HUDEP-2 (cell line): Measurements from ENCODE around the gene FAM209B.
"Not testable (repeated sequence)": the region's sequence is repeated elsewhere in the genome, so short reads cannot be mapped to it uniquely, and the experiment has no call there.

Source experiments
- DNase-seq, 76 experiments: peaks; one replicate each; lab custom pipeline; 2025; ENCODE audit not compliant: unreplicated experiment in 76 of 76; lab: John Stamatoyannopoulos, UW

FAM209B gene, protein sequence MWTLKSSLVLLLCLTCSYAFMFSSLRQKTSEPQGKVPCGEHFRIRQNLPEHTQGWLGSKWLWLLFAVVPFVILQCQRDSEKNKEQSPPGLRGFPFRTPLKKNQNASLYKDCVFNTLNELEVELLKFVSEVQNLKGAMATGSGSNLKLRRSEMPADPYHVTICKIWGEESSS

GRCh38 chr20:56532946-56533345 lies at the start of gene FAM209B:
Gene FAM209B, plus strand, starts transcription at chr20:56533246. Its CDS starts 96 bp downstream, at chr20:56533342.
- not testable (repeated sequence) for DNase-seq

GRCh38 chr20:56483970-56484369 lies 49.1 kb upstream of the FAM209B start:
- no peak for DNase-seq

DNA sequence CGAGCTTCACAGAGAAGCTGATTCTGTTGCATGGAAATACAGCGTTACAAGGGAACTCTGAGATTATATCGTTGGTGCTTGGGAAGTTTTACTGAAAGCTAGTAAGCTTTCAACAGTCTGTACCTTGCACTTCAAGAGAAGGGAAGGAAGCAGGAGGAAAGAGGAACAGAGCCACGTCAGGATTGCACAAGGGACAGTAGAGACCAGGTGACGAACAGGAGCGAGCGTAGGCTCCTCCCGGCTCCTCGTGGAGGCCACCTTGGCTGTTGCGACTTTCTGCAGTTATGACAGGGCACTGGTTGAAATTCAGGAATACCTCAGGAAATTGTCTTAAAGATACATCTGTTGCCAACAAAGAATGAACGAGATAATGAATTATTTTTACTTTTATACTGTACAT lies 45.8 kb upstream of the FAM209B start:
- no peak for DNase-seq

DNA sequence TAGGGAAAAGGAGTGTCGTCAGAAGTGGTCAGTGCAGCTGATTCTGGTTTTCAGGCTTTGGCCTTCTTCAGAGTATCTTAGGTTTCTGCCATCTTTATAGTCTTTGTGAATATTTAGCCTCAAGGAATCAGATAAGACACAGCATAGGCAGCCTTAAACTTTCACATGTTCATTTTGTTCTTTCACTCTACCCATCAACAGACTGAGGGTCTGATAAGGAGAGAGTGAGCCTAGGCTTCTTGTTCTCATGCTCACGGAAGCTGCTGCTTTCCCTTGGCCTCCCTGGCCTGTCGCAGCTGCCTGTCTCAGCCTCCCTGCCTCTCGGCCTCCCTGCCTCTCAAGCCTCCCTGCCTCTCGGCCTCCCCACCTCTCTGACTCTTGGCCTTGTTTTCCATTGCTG lies 44.5 kb upstream of the FAM209B start:
- DNase-seq: peak in 4 of 76 experiments; percentile 4 to 24 (median 7)

DNA sequence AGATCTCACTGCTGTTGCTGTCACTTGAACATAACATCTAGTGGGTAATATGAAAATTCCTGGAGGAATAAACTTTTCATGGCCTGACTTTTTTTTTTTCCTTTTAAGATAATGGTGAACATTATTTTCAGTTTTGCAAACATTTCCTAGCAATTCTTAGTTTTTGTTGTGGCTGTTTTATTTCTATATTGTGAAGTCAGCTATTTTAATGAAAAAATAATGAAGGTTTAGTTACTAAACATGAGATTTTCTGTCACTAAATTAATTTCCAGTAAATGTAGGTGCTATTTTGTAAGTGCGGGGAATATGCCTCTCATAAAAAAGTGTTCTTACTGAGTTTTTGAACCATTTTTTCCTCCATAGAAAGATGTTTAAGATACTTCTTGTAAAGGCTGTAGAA lies 31.9 kb upstream of the FAM209B start:
- DNase-seq: no peak

- DNase-seq: no peak
These were observed 29.1 kb upstream of the FAM209B start for GRCh38 chr20:56503916-56504315.

DNA sequence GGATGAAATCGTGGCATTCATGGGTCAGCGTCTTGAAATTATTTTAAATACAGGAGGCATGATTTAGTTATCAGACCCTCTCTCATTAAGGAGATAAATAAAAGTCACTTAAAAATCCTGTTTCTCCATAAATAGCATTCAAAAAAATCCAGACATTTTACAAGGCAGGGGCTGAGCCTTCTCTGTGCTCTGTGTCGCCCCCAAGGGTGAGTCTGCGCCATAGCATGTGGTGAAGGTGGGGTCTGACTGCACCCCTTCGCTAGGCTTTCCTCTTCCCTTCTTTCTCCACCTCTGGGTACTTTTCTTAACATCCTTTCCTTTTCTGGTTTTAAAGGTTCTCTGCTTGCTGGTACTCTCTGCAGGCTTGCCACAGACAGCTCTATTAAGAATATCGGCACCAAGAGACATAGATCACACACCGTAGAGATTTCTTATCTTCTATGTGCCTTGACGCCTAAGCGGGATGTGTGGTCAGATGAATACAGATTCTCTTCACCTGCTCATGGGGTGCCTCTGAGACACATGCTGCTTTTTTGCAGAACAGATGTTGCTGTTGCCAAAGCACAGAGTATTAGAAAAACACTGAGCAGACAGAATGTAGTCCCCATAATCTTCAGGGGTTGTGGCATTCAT lies 28.6 kb upstream of the FAM209B start:
- peak in 2 of 76 experiments; percentile 2 to 6 for DNase-seq

- DNase-seq: no peak
These were observed 26.9 kb upstream of the FAM209B start for GRCh38 chr20:56506103-56506502.

DNA sequence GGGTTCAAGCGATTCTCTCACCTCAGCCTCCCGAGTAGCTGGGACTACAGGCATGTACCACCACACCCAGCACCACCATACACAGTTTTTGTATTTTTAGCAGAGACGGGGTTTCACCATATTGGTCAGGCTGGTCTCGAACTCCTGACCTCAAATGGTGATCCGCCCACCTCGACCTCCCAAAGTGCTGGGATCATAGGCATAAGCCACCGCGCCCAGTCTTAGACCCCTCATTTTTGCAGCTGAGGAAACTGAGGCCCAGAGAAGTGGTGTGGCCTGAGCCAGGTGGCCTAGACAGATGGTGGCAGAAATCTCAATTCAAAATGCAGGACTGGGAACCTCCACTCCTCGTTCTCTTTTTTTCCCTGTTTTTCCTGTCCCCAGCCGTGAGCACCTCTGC lies 21.1 kb upstream of the FAM209B start:
- DNase-seq: no peak

GRCh38 chr20:56513161-56514150 lies 19.6 kb upstream of the FAM209B start:
- no peak for DNase-seq

- DNase-seq: no peak
These were observed 16.4 kb upstream of the FAM209B start for GRCh38 chr20:56516631-56517030.

GRCh38 chr20:56517211-56517610 lies 15.8 kb upstream of the FAM209B start:
- DNase-seq: no peak

- no peak for DNase-seq
These were observed 15.4 kb upstream of the FAM209B start for GRCh38 chr20:56517641-56518040.

DNA sequence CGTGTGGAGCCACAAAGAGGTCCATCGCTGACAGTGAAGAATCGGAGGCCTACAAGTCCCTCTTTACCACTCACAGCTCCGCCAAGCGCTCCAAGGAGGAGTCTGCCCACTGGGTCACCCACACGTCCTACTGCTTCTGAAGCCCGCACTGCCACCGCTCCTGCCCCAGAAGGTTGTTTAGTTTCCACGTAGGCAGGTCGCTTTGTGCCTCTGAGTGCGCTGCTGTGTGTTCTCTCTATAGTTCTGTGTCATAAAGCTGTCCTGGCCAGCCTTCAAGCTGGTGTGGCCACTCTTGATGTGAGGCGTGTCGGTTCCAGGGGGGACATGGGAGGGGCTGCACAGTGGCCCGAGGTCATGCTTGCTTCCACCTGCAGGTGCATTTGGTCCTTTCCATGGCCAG lies 14.9 kb upstream of the FAM209B start:
- DNase-seq: no peak

DNA sequence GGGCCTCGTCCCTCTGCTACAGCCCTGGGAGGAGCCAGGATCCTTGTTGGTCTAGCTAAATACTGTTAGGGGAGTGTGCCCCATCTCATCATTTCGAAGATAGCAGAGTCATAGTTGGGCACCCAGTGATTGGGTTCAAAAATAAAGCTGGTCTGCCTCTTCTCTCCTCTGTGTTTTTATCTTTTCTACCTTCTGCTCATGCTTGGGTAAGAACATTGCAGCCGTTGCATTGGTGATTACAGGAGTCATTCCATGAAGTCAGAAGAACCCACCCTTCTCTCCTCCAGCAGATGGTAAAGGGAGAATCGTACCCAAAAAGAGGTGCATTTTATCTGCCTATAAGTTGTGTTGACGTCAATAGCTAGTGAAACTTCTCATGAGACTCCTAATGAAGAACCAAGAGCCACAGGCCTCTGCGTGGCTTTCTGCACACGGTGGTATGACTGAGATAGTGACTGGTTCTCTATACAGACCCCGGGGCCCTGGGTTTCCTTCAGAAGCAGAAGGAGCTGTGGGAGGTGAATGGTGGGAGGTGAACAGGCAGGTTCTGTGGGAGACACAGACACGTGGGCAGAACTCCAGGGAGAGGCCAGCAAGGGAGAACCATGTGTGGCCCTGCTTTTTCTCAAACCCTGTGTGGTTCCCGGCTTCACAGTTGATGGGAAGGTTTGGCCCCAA lies 14.2 kb upstream of the FAM209B start:
- peak in 1 of 76 experiments; percentile 6 for DNase-seq

- no peak for DNase-seq
These were observed 13.5 kb upstream of the FAM209B start for GRCh38 chr20:56519551-56519950.

- DNase-seq: no peak
These were observed 12.9 kb upstream of the FAM209B start for GRCh38 chr20:56520180-56520579.

- DNase-seq: not testable (repeated sequence)
These were observed 12.2 kb upstream of the FAM209B start for GRCh38 chr20:56520746-56521354.

GRCh38 chr20:56522311-56522710 lies 10.7 kb upstream of the FAM209B start:
- DNase-seq: no peak

- DNase-seq: not testable (repeated sequence)
These were observed 8.6 kb upstream of the FAM209B start, which contains the start of gene FAM209A for GRCh38 chr20:56524444-56524843. Gene FAM209A, plus strand, starts transcription at chr20:56524744. Its CDS starts 65 bp downstream, at chr20:56524809.
